ENCODE results near the gene PITRM1.

- TF ChIP-seq CTCF (IDR thresholded peaks at IDR 0.05): no peak
- no peak for TF ChIP-seq POLR2A (IDR thresholded peaks at IDR 0.05)
These were observed 10.0 kb downstream of the PITRM1 start for GRCh38 chr10:3162533-3162932.
